GM21515 (cell line): ENCODE results near the gene ZBTB38.

Experiments
- ATAC-seq: cut with Tn5 transposase; IDR thresholded peaks from one replicate; pipeline ENCODE4 v1.9.1; 2021; ENCODE audit not compliant: unreplicated experiment

Gene ZBTB38

DNA sequence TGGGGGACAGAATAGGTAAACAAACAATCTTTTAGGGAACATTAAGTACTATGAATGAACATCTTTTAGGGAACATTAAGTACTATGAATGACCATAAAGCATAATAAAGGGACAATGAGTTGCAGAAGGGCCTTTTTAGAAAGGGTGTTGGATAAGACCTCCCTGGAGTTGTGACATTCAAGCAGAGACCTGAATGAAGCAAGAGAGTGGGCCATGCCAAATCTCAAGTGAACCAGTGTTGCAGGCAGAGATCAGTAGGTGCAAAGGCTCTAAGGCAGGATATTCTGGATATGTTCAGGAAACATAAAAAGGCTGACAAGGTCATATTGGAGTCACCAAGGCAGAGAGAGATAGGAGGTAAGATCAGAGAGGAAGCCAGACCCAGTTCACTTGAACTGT, 29.4 kb upstream of the ZBTB38 start:
- ATAC-seq: no peak

DNA sequence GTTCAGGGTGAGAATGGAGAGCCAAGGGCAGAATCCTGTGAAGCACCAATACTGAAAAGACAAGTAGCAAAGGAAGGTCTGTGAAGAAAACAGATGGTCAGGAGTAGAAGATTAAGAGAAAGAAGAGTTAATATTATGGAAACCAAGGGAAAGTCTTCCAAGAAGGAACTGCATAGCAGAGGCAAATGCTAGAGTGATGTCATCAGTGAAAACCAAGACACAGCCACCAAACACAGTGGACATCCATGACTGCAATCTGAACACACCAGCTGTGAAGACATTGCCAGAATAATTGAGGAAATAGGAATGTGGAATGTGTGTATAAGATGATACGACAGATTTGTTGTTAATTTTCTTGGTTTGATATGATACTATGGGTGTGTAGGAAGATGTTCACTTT, 26.8 kb upstream of the ZBTB38 start:
- ATAC-seq: no peak

DNA sequence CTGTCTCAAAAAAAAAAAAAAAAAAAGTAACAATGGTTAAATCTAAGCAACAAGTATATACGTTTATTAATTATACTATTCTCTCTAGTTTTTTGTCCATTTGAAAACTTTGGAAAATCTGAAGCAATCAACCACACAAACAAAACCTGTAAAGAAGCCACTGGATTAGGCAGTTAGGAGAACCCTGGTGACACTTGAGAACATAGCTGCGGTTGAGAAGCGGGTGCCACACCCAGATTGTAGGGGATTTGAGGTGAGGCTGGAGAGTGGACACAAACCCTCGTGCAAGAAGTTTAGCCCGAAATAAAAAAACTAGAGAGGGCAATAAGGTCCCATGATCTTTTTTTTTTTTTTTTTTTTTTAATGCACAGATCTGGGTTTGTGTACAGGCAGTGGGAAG, 25.9 kb upstream of the ZBTB38 start:
- no peak for ATAC-seq

DNA sequence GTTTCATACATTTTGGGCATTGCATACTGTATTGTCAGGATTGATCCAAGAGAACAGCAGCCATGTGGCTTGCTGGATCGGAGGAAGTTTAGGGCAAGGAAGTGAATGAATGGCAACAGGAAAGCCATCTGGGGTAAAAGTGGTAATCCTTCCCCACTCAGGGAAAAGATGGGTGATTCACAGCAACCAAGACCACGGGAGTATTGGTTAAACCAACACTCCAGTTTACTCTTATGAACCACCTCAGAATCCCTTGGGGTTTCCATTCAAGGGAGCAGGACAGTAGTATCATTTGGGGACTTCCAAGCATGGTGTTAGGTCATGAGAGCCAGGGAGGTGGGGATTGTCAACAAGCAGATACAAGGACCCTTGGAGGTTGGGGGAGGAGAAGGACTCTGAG, 25.2 kb upstream of the ZBTB38 start:
- no peak for ATAC-seq

DNA sequence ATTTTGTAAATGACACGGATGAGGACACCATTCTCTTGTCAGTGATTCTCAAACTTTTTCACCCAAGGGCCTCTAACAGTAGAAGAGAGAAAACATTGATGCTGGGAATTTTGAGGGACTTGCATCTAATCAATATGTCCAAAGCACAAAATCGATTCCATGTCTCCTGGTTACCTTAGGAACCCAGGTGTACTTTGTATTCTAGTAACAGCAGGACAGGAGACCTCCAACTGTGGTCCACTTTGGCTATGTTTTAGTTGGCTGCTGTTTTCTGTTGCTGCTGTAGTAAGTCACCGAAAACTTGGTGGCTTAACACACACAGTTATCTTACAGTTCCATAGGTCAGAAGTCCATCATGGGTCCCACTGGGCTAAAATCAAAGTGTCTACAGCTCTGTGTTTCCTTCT, 24.4 kb upstream of the ZBTB38 start:
- no peak for ATAC-seq

DNA sequence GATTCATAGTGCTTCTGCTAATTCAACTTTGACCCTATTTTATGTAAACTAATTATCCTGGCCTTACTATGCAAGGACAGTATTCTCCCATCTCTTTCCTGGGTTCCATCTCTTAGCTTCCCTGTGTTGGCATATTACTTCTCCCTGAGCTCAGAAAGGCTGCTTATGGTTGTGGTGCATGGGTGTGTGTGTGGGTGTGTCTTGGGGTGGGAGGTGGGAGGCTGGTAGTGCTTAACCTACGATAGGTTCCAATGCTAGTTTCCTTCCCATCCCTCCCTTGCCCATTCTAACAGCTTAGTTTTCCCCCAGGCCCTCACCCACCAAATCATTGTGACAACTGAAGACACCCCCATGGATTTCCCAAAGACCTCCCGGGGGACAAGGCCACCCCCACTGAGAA, 22.8 kb upstream of the ZBTB38 start:
- no peak for ATAC-seq

DNA sequence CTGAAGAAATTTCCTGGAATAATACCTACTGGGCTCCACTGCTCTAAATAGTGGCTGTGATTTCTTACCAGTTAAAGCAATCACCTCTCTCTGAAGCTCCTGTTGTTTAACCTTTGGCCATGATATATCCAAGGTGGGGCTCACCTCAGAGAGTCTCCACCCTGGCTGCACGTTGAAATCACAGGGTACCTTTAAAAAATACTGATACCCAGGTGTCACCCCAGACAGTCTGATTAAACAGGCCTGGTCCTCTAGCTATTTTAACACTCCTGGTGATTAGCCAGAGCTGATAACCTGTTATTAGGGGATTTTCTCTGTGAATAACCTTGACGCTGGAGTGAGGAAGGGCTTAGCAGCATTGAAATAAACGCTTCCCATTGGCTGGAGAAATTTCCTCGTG, 22.3 kb upstream of the ZBTB38 start:
- no peak for ATAC-seq

DNA sequence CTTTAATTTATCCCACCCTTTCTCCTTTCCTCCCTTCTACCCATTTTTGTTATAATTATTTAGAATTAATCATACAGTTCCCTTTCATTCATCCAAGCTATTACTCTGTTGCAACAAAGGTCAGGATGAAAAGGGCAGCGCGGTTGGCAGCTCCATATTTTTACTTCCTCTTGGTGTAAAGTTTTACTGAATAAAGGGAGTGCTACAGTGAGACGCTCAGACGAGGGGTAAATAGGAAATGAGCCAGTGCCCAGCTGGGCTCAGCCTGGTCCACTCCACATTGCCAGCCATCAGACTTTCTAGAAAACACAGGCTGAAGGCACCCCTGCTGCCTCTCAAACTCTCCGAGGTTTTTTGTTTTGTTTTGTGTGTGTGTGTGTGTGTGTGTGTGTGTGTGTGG, 21.9 kb upstream of the ZBTB38 start:
- no peak for ATAC-seq

DNA sequence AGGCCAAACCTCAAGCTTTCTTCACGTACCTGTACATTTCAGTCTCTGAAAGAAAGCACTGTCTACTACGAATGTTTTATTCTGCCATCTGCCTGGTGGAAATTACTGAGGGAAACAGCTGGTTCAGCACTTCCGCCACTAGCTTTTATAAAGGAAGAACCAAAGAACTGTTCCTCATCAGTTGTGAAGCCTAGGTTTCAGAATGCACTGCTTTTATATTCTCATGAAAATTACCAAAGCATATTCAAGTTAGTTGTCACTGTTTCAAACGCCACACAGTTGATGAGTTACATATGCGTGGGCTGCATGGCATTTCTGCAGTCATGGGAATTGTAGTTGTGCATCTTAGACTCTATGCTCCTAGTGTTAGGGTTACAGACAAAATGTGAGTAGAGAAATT, 21.5 kb upstream of the ZBTB38 start:
- ATAC-seq: no peak

DNA sequence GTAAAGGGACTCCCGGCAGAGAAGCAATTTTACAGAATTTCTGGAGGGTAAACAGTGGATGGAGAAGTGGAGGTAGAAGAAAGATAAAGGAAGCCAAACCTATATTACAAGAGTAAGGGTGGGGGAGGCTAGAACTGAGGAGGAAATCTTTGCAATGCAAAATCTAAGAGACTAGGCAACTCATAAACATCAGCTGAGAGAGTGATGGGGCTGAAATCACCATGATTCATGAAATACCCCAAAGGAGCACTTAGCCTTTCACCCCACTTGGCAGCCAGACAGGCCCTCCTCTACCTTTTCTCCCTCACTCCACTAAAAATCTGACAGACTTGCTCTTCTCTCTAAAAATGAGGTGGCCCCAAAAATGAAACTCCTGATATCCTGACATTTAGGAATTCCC, 19.5 kb upstream of the ZBTB38 start:
- ATAC-seq: no peak

DNA sequence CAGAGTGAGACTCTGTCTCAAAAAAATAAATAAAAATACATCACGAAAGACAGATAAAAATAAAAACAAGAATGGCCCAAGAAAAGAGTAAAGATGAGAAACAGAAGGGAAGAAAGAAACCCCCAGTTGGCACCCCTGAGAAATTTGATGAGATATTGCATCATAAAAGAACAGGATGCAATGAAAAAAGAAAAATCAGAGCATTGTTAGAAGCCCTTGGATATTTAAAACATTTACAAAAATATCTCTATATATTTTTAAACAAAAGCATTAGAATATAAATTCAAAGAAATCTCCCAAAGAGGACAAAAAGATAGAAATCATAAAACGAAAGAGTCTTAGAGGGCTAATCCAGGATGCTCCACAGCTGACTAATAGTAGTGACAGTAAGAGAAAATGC, 18.6 kb upstream of the ZBTB38 start:
- no peak for ATAC-seq

DNA sequence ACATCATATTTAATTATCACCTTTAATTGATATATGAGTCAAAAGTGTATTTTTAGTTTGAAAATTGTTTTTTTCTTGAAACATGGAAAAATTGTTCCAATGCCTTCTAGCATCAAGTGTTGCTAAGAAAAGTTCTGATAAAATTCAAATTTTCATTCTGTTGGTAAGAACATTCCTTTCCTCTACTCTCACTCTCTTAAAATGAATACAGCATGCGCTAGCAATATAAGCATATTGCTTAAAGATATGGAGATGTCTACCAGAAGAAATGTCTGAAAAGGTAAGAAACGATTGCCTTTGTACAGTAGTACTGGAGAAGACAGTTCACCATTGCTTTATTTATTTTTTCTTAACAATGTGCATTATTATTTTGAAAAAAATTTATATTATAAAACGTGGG, 17.6 kb upstream of the ZBTB38 start:
- ATAC-seq: no peak

DNA sequence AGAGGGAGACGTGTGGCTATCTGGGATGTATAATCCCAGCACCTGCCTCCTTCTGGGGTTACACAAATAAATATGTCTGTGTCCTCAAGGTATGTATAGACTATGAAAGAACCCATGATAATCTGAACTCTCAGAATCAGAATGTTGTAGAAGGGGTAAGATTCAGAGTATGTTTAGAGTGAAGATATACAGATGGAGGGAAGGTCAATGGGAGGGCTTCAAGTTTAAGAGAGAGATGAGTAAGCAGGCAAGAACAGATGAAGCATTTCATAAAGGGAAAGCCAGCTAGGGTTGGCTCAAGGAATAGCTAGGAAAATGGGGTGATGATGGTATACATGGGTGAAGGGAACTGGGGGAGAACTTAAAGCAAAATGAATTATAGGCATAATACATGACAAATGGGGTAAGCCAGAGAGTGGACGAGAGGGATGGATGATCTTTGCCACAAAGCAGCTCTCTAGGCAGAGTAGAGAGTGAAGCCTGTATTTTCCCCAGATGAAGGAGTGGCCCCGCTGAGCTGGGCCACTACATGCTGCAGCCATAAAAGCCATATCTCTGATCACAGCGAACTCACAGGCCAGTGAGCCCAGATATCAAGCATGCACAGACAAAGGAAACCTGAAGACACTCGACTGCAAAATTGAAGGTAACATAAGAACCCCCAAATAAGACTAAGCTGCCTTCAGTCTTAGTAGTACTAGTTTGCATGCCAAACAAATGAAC, 15.9 kb upstream of the ZBTB38 start:
- ATAC-seq: no peak

DNA sequence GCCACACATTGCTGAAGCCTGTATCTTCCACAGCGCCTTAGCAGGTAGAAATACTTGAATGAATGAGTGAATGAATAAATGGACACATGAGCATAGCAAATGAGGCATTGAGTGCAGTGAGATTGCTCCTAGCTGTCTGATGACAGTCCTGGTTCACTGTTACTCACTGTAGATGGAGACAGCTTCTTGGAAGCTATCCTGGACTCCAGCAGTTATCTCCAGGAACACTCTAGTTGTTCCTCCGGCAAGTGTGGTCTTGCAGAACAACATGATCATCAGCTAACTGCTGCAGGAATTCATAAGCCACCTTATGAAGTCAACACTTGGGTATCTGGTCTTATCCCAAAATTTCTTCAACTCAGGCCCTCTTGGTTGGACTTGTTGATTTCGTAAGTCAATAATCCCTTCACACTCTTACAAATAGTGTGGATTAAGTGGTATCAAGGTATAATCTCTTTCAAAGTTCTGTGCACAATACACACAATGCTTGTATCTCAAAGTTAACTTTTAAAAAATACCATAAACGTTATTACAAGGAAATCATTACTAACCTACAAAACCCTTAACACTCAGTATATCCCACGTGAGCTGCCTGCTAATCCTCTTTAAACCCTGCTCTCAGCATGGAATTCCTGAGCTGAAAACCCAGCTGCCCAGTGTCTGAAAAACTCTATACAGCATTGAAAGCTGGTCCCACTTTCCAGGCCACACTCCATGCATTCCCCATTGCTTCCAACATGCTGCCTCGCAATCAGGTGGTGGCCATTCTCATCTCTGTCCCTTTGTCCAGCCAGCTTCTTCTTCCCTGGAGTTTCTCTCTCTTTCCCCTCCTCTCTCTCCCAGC, 14.4 kb upstream of the ZBTB38 start:
- no peak for ATAC-seq

DNA sequence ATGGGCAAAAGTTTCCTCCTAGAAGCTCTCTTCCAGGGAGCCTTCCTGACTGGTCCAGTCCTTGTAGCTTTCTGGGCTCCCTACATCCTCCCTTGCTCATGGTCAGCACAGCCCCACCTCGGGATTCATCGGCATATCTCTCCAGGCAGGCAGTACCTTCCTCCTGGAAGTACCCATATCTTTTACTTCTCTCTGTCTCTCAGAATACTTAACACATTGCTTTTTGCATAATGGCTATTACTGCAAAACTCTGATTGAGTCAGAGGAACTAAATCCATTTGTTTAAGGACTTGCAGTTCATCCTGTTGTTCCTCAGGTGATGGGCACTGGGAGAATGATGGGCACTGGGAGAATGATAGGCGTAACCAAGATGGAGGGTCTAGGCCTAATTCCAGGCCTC, 13.8 kb upstream of the ZBTB38 start:
- ATAC-seq: no peak

DNA sequence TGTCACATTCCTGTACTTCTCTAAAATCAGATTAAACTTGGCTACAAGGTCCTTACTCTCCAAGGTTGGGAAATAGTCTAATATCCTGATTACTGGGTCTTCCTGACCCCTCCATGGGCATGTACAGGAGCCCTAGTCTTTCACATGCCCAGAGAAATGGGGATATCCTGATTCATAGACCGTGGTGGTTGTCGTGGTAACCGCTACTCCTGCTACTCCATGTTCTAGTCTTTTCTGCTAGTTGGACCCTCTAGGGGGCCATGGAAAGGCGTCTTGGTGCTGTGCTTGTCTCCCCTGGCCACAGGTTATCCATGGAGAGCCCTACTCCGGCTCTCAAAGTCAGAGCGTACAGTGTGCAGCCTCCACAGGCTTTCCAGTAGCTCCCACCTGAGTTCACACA, 13.1 kb upstream of the ZBTB38 start:
- ATAC-seq: no peak

DNA sequence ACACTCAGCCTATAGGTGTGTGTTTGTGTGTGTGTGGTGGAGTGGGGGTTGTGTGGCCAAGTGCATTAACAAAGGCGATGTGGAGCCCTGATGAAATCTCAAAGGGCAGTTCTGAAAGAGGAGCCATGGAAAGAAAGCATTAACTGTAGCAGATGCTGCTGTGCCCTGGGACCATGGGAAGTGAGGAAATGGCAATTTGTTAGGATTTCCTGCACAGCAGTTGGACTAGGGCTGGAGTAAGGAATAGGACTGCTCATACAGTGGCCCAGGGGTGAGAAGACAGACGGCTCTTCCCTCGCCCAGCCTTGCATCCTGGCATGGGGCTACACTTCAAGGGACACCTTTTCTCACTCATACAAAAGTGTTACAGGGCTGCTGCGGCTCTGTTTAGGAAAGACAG, 12.3 kb upstream of the ZBTB38 start:
- no peak for ATAC-seq

DNA sequence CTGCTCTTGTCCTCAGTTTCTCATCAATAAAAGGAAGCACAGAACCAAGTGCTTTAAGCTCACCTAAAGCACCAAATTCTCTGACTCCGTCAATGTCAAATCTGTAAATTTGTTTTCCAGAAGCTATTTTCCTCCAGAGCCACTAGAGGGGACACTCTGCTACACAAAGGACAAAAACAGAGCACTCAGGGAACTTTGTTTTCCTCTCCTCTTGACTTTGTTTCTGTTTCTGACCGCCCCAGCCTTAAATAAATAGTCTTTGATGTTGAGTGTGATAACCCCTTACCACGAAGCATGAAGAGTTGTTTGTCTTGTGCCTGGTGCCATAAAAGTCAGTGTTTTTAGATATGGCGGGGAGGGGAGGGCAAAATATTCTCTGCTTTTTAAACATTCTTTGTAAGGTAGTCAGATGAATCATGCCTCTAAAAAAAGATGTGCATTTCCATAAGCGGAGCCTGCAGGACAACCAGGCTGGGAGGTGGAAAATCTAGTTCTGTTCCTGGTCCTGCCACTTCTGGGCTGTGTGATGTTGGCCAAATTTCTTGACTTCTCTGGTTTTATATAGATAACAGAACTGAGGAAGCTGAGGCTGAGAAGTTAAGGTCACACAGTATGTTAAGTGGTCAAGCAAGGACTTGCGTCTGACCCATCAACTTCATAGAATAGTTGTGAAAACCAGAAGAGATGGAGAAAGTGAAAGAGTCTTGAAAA, 7.3 kb upstream of the ZBTB38 start:
- peak; percentile 62 for ATAC-seq

DNA sequence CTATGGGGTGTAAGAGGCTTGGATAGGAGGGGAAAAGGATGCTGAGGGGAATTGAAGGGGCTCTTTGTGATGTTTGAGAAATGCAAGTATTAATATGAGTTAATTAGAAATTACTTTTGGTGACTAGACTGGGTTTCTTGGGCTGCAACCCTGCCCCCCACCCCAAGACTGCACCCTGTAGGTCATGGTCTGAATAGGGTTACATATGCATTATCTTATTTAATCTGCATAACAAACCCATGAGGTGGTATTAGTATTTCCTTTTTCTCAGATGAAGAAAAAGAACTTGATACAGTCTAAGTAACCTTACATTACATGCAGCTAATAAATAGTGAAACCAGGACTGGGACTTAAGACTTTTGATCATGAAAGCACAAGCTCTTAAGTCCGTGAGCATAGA, 5.6 kb upstream of the ZBTB38 start:
- no peak for ATAC-seq

DNA sequence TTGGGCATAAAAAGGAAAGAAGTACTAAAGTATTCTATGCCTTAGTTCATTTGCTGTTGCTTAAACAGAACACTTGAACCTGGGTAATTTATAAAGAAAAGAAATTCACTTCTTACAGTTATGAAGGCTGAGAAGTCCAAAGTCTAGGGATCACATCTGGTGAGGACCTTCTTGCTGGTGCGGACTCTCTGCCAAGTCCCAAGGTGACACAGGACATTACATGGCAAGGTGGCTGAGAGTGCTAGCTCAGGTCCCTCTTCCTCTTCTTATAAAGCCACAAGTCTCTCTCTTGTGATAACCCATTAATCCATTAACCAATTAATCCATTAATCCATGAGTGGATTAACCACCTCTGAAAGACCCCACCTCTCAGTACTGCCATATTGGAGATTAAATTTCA, 3.1 kb upstream of the ZBTB38 start:
- no peak for ATAC-seq

DNA sequence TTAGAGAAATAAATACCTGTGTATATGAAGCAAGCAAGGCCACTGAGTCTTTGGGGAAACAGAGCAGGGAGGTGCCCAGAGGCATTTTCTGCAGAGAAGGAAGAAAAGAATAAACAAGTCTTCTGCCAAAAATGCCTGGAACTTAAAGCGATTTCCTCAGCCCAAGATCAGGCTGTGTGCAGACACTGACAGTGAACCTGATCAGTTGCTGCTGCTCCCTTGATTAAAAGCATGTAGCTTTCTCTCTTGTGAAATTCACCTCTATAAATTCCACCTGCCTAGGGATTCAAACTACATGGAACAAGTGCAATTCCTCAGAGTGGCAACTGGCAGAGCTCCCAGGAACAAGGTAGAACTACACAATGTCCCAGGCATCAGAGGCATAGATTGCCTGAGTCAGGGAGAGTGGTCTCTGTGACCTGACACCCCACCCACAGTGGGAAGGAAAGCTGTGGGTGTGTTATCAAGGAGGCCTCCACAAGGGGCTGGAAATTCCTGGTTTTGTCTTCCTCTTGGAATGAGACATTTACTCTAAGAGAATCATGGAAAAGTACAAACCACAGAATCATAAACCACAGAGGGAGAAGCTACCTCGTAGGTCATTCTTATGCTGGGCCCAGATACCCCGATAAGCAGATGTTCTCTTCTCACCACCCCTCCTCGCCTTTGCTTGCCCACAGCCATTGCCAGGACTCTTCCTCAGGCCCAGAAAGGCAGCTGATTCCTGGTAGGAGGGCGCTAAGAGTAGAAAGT, 1.8 kb upstream of the ZBTB38 start:
- ATAC-seq: no peak
